Measurements from ENCODE around the gene LKAAEAR1.

Gene LKAAEAR1

GRCh38 chr20:64096535-64096934 lies 12.3 kb upstream of the LKAAEAR1 start:
- in situ Hi-C loops (cut with MboI; ENCODE audit: low pct_unique_long_range_greater_than_20kb, low sequenced_read_pairs, unreplicated experiment): no loop called here
- no peak for TF ChIP-seq CTCF (IDR thresholded peaks at IDR 0.05; ENCODE audit: extremely low read depth, insufficient read depth, missing control alignments)
- no peak for DNase-seq (ENCODE audit: low spot score)

GRCh38 chr20:64095927-64096326 lies 11.7 kb upstream of the LKAAEAR1 start:
- in situ Hi-C loops (cut with MboI; ENCODE audit: low pct_unique_long_range_greater_than_20kb, low sequenced_read_pairs, unreplicated experiment): no loop called here
- DNase-seq (ENCODE audit: low spot score): no peak

GRCh38 chr20:64095455-64095854 lies 11.3 kb upstream of the LKAAEAR1 start:
- no peak for TF ChIP-seq CTCF (IDR thresholded peaks at IDR 0.05; ENCODE audit: extremely low read depth, insufficient read depth, missing control alignments)
- in situ Hi-C loops (cut with MboI; ENCODE audit: low pct_unique_long_range_greater_than_20kb, low sequenced_read_pairs, unreplicated experiment): no loop called here
- no peak for DNase-seq (ENCODE audit: low spot score)

More at GRCh38 chr20:64095927-64096326, 11.7 kb upstream of the LKAAEAR1 start:
- no peak for TF ChIP-seq CTCF (IDR thresholded peaks at IDR 0.05; ENCODE audit: extremely low read depth, insufficient read depth, missing control alignments)

GRCh38 chr20:64093013-64093503 lies 8.9 kb upstream of the LKAAEAR1 start:
- no peak for TF ChIP-seq CTCF (IDR thresholded peaks at IDR 0.05; ENCODE audit: extremely low read depth, insufficient read depth, missing control alignments)
- no peak for DNase-seq (ENCODE audit: low spot score)
- in situ Hi-C loops (cut with MboI; ENCODE audit: low pct_unique_long_range_greater_than_20kb, low sequenced_read_pairs, unreplicated experiment): no loop called here

- no peak for TF ChIP-seq CTCF (IDR thresholded peaks at IDR 0.05; ENCODE audit: extremely low read depth, insufficient read depth, missing control alignments)
- in situ Hi-C loops (cut with MboI; ENCODE audit: low pct_unique_long_range_greater_than_20kb, low sequenced_read_pairs, unreplicated experiment): no loop called here
- DNase-seq (ENCODE audit: low spot score): no peak
Observed at GRCh38 chr20:64092258-64093012, 8.2 kb upstream of the LKAAEAR1 start.

GRCh38 chr20:64091770-64092169 lies 7.6 kb upstream of the LKAAEAR1 start:
- TF ChIP-seq CTCF (IDR thresholded peaks at IDR 0.05; ENCODE audit: extremely low read depth, insufficient read depth, missing control alignments): no peak
- no peak for DNase-seq (ENCODE audit: low spot score)
- in situ Hi-C loops (cut with MboI; ENCODE audit: low pct_unique_long_range_greater_than_20kb, low sequenced_read_pairs, unreplicated experiment): no loop called here

Measured in GM13977 (cell line).